Measurements from ENCODE around the gene TMEM200A.

Gene TMEM200A

GRCh38 chr6:130364224-130364780, 1.5 kb upstream of the TMEM200A start:
- H3K9me3 ChIP-seq (ENCODE audit: control insufficient read depth, insufficient read depth, low read length): no peaks in the 10 kb centered on the region
- H3K4me3 ChIP-seq (ENCODE audit: low read depth, low read length): peak overlapping the region; percentile 87
- peaks cover 7% of the 10 kb centered on the region for H3K4me1 ChIP-seq (ENCODE audit: control insufficient read depth, insufficient read depth, low read length)
- H3K9ac ChIP-seq (ENCODE audit: low read depth, low read length): no peak overlapping the region
- H3K36me3 ChIP-seq (ENCODE audit: control insufficient read depth, insufficient read depth, low read length): no peaks in the 10 kb centered on the region
- peaks cover 3% of the 10 kb centered on the region for H3K27me3 ChIP-seq (ENCODE audit: control insufficient read depth, insufficient read depth, low read length)

- Histone ChIP-seq H3K4me1 (ENCODE audit: control insufficient read depth, insufficient read depth, low read length) (peaks cover 8% of the 10 kb centered on the region), H3K4me3 (ENCODE audit: low read depth, low read length) (peak overlapping the region; percentile 87), H3K9me3 (ENCODE audit: control insufficient read depth, insufficient read depth, low read length) (no peaks in the 10 kb centered on the region), H3K27me3 (ENCODE audit: control insufficient read depth, insufficient read depth, low read length) (peaks cover 3% of the 10 kb centered on the region), H3K36me3 (ENCODE audit: control insufficient read depth, insufficient read depth, low read length) (no peaks in the 10 kb centered on the region), H3K9ac (ENCODE audit: low read depth, low read length) (peak overlapping the region; percentile 67)
Measured at GRCh38 chr6:130366107-130367005, 539 bp downstream of the TMEM200A start.

DNA sequence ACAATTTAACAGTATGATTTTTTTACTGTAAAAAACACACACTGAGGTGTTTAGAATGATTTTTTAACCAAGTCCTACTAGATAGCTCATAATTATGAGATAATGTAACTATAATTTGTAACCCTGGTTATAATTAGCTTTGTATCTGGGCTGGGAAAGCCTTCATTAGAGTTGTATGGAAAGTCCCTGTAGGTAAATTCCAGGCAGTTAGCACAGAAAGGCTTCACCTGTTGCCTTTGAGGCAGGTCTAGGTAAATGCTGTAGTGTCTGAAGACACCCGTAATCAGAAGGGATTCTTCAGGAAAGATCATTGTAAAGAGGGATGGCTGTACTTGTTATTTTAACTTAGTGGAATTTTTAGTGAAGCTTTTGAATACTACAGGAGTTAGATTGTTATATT, 1.9 kb downstream of the TMEM200A start:
- Histone ChIP-seq H3K4me3 (ENCODE audit: low read depth, low read length) (no peak overlapping the region), H3K9me3 (ENCODE audit: control insufficient read depth, insufficient read depth, low read length) (no peaks in the 10 kb centered on the region), H3K36me3 (ENCODE audit: control insufficient read depth, insufficient read depth, low read length) (no peaks in the 10 kb centered on the region), H3K27me3 (ENCODE audit: control insufficient read depth, insufficient read depth, low read length) (peaks cover 3% of the 10 kb centered on the region), H3K9ac (ENCODE audit: low read depth, low read length) (no peak overlapping the region), H3K4me1 (ENCODE audit: control insufficient read depth, insufficient read depth, low read length) (peaks cover 13% of the 10 kb centered on the region)

GRCh38 chr6:130368576-130368975, 2.8 kb downstream of the TMEM200A start:
- Histone ChIP-seq H3K4me1 (ENCODE audit: control insufficient read depth, insufficient read depth, low read length) (peaks cover 13% of the 10 kb centered on the region), H3K9ac (ENCODE audit: low read depth, low read length) (no peak overlapping the region), H3K27me3 (ENCODE audit: control insufficient read depth, insufficient read depth, low read length) (peaks cover 3% of the 10 kb centered on the region), H3K4me3 (ENCODE audit: low read depth, low read length) (no peak overlapping the region), H3K36me3 (ENCODE audit: control insufficient read depth, insufficient read depth, low read length) (no peaks in the 10 kb centered on the region), H3K9me3 (ENCODE audit: control insufficient read depth, insufficient read depth, low read length) (no peaks in the 10 kb centered on the region)

DNA sequence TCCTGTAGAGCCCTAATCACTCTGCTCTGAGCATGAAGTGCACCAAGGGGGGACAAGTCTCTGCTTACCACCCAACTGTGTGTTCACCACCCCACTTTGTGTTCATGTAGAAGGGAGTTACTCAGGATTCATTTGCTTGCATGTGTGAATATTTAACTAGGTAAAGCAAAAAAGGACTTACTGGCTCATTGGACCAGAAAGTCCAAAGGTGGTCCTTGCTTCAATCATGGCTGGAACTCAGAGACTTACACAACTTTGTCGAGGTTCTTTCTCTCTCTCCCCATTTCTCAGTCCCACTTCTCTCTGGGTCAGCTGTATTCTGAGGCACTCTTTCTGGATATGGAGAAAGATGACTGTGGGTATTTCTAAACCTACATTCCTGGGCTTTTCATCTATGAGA, 4.0 kb downstream of the TMEM200A start:
- Histone ChIP-seq H3K4me1 (ENCODE audit: control insufficient read depth, insufficient read depth, low read length) (peaks cover 18% of the 10 kb centered on the region), H3K27me3 (ENCODE audit: control insufficient read depth, insufficient read depth, low read length) (peaks cover 3% of the 10 kb centered on the region), H3K4me3 (ENCODE audit: low read depth, low read length) (no peak overlapping the region), H3K9me3 (ENCODE audit: control insufficient read depth, insufficient read depth, low read length) (no peaks in the 10 kb centered on the region), H3K36me3 (ENCODE audit: control insufficient read depth, insufficient read depth, low read length) (no peaks in the 10 kb centered on the region), H3K9ac (ENCODE audit: low read depth, low read length) (no peak overlapping the region)

DNA sequence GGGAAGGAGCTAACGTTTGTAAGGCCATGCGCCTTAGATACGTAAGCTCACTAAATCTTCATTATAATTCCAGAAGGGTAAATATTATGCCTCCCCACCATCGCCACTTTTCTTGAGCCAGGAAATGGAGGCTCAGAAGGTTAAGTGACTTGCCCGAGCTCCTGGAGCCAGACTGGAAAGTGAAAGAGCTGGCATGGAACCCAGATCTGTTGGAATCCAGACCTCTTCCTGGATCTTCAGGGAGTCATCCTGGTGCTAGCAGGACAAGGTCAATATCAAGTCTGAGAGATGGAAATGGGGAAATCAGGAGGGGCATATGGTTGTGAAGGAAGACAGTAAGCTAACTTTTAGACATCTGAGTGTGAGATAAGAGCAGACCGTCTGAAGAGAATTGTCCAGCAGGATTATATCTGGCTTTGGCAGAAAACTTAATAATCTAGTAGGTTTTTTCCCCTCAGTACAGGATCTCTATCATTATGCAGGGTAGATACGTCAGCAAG, 6.2 kb downstream of the TMEM200A start:
- Histone ChIP-seq H3K27me3 (ENCODE audit: control insufficient read depth, insufficient read depth, low read length) (no peaks in the 10 kb centered on the region), H3K9ac (ENCODE audit: low read depth, low read length) (no peak overlapping the region), H3K4me1 (ENCODE audit: control insufficient read depth, insufficient read depth, low read length) (peaks cover 18% of the 10 kb centered on the region), H3K4me3 (ENCODE audit: low read depth, low read length) (no peak overlapping the region), H3K9me3 (ENCODE audit: control insufficient read depth, insufficient read depth, low read length) (no peaks in the 10 kb centered on the region), H3K36me3 (ENCODE audit: control insufficient read depth, insufficient read depth, low read length) (no peaks in the 10 kb centered on the region)

- no peaks in the 10 kb centered on the region for H3K9me3 ChIP-seq (ENCODE audit: control insufficient read depth, insufficient read depth, low read length)
- no peaks in the 10 kb centered on the region for H3K27me3 ChIP-seq (ENCODE audit: control insufficient read depth, insufficient read depth, low read length)
Measured at GRCh38 chr6:130372786-130373185, 7.0 kb downstream of the TMEM200A start.

DNA sequence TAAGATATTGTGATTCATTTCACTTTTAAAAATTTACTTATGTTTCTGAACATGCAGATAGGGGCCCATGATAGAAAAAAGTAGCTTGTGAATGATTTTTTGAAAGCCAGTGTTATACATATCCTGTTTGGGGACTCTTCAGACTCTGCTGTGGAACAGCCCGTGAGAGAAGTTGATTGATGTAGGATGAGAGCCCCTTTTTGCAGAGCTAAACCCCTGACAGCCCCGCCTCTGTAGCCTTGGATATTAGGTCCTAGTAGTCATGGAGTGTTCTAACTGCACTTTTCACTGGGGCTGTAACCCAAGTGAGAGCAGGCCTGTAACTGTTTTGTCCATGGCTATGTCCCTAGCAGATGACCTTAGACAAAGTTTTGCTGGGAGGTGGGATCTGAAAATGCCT, 8.2 kb downstream of the TMEM200A start:
- Histone ChIP-seq H3K9ac (ENCODE audit: low read depth, low read length) (no peak overlapping the region), H3K9me3 (ENCODE audit: control insufficient read depth, insufficient read depth, low read length) (no peaks in the 10 kb centered on the region), H3K27me3 (ENCODE audit: control insufficient read depth, insufficient read depth, low read length) (no peaks in the 10 kb centered on the region), H3K4me3 (ENCODE audit: low read depth, low read length) (no peak overlapping the region), H3K36me3 (ENCODE audit: control insufficient read depth, insufficient read depth, low read length) (no peaks in the 10 kb centered on the region), H3K4me1 (ENCODE audit: control insufficient read depth, insufficient read depth, low read length) (peaks cover 16% of the 10 kb centered on the region)

More at GRCh38 chr6:130372786-130373185, 7.0 kb downstream of the TMEM200A start:
- H3K9ac ChIP-seq (ENCODE audit: low read depth, low read length): no peak overlapping the region
- no peak overlapping the region for H3K4me3 ChIP-seq (ENCODE audit: low read depth, low read length)
- peaks cover 18% of the 10 kb centered on the region for H3K4me1 ChIP-seq (ENCODE audit: control insufficient read depth, insufficient read depth, low read length)
- H3K36me3 ChIP-seq (ENCODE audit: control insufficient read depth, insufficient read depth, low read length): no peaks in the 10 kb centered on the region

- no peaks in the 10 kb centered on the region for H3K36me3 ChIP-seq (ENCODE audit: control insufficient read depth, insufficient read depth, low read length)
- H3K9ac ChIP-seq (ENCODE audit: low read depth, low read length): no peak overlapping the region
- peaks cover 13% of the 10 kb centered on the region for H3K4me1 ChIP-seq (ENCODE audit: control insufficient read depth, insufficient read depth, low read length)
- no peaks in the 10 kb centered on the region for H3K27me3 ChIP-seq (ENCODE audit: control insufficient read depth, insufficient read depth, low read length)
- no peak overlapping the region for H3K4me3 ChIP-seq (ENCODE audit: low read depth, low read length)
- H3K9me3 ChIP-seq (ENCODE audit: control insufficient read depth, insufficient read depth, low read length): no peaks in the 10 kb centered on the region
Measured at GRCh38 chr6:130376936-130377335, 11.1 kb downstream of the TMEM200A start.

DNA sequence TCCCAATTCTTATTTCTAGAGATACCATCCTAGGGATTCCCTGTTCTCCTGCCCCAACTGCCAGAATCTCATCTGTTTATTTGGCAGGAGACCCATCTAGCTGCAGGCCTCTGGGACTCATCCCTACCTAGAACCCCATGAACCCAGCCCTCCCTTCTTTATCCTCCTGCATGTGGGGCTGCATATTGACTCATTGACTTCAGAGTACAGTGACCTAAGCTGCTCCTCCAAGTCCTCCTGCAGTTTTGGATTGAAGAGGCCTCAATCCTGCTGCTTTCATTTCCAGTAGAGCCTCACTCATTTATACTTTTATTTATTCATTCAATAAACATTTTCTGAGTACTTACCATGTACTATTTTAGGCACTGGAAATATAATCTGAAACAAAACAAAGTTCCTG, 11.6 kb downstream of the TMEM200A start:
- Histone ChIP-seq H3K4me3 (ENCODE audit: low read depth, low read length) (no peak overlapping the region), H3K9me3 (ENCODE audit: control insufficient read depth, insufficient read depth, low read length) (no peaks in the 10 kb centered on the region), H3K36me3 (ENCODE audit: control insufficient read depth, insufficient read depth, low read length) (no peaks in the 10 kb centered on the region), H3K4me1 (ENCODE audit: control insufficient read depth, insufficient read depth, low read length) (peaks cover 13% of the 10 kb centered on the region), H3K27me3 (ENCODE audit: control insufficient read depth, insufficient read depth, low read length) (no peaks in the 10 kb centered on the region), H3K9ac (ENCODE audit: low read depth, low read length) (no peak overlapping the region)

- no peak overlapping the region for H3K9ac ChIP-seq (ENCODE audit: low read depth, low read length)
- no peak overlapping the region for H3K4me3 ChIP-seq (ENCODE audit: low read depth, low read length)
- H3K27me3 ChIP-seq (ENCODE audit: control insufficient read depth, insufficient read depth, low read length): no peaks in the 10 kb centered on the region
- H3K4me1 ChIP-seq (ENCODE audit: control insufficient read depth, insufficient read depth, low read length): peaks cover 9% of the 10 kb centered on the region
- H3K9me3 ChIP-seq (ENCODE audit: control insufficient read depth, insufficient read depth, low read length): no peaks in the 10 kb centered on the region
- no peaks in the 10 kb centered on the region for H3K36me3 ChIP-seq (ENCODE audit: control insufficient read depth, insufficient read depth, low read length)
Measured at GRCh38 chr6:130377915-130378314, 12.1 kb downstream of the TMEM200A start.

- no peaks in the 10 kb centered on the region for H3K9me3 ChIP-seq (ENCODE audit: control insufficient read depth, insufficient read depth, low read length)
- H3K36me3 ChIP-seq (ENCODE audit: control insufficient read depth, insufficient read depth, low read length): no peaks in the 10 kb centered on the region
- H3K9ac ChIP-seq (ENCODE audit: low read depth, low read length): no peak overlapping the region
- peaks cover 4% of the 10 kb centered on the region for H3K4me1 ChIP-seq (ENCODE audit: control insufficient read depth, insufficient read depth, low read length)
- H3K4me3 ChIP-seq (ENCODE audit: low read depth, low read length): no peak overlapping the region
- H3K27me3 ChIP-seq (ENCODE audit: control insufficient read depth, insufficient read depth, low read length): no peaks in the 10 kb centered on the region
Measured at GRCh38 chr6:130379223-130379622, 13.4 kb downstream of the TMEM200A start.
